HUES6 (cell line): ENCODE results near the gene PLD3.

Experiments
- H3K27ac ChIP-seq: 2 replicates; pipeline ENCODE4 v1.7.0; 2013; ENCODE audit warnings: low read depth, mild to moderate bottlenecking, low read length, inconsistent platforms
- H3K27me3 ChIP-seq: 2 replicates; pipeline ENCODE4 v1.6.1; 2013; ENCODE audit warnings: low read length; ENCODE audit not compliant: control insufficient read depth, insufficient read depth
- H3K36me3 ChIP-seq: 2 replicates; pipeline ENCODE4 v1.6.1; 2013; ENCODE audit warnings: low read length; ENCODE audit not compliant: control insufficient read depth, insufficient read depth
- H3K4me1 ChIP-seq: 2 replicates; pipeline ENCODE4 v1.6.1; 2013; ENCODE audit warnings: low read length; ENCODE audit not compliant: control insufficient read depth, insufficient read depth
- H3K4me3 ChIP-seq: 2 replicates; pipeline ENCODE4 v1.5.1; 2013; ENCODE audit warnings: low read depth, low read length
- H3K9ac ChIP-seq: one replicate; pipeline ENCODE4 v1.6.1; 2013; ENCODE audit warnings: mild to moderate bottlenecking, low read length
- H3K9me3 ChIP-seq: 2 replicates; pipeline ENCODE4 v1.6.1; 2013; ENCODE audit warnings: low read depth, low read length; ENCODE audit not compliant: control insufficient read depth, insufficient read depth

PLD3 gene

GRCh38 chr19:40348961-40349507 lies 539 bp downstream of the PLD3 start:
- no peaks in the 10 kb centered on the region for H3K9me3 ChIP-seq
- no peaks in the 10 kb centered on the region for H3K27me3 ChIP-seq
- peaks cover 3% of the 10 kb centered on the region; the same call in 1 of the 2 replicates for H3K4me1 ChIP-seq
- no peaks in the 10 kb centered on the region for H3K36me3 ChIP-seq
- H3K27ac ChIP-seq, result no peak overlapping the region
- H3K4me3 ChIP-seq, result peak overlapping the region; percentile 98
- H3K9ac ChIP-seq, result peak overlapping the region; percentile 52

GRCh38 chr19:40355975-40356680 lies 7.6 kb downstream of the PLD3 start:
- no peak overlapping the region for H3K4me3 ChIP-seq
- H3K27me3 ChIP-seq, result no peaks in the 10 kb centered on the region
- H3K9ac ChIP-seq, result no peak overlapping the region
- H3K4me1 ChIP-seq, result no peaks in the 10 kb centered on the region
- H3K27ac ChIP-seq, result no peak overlapping the region
- no peaks in the 10 kb centered on the region for H3K9me3 ChIP-seq
- no peaks in the 10 kb centered on the region for H3K36me3 ChIP-seq

- H3K4me3 ChIP-seq, result no peak overlapping the region
- no peaks in the 10 kb centered on the region for H3K9me3 ChIP-seq
- H3K36me3 ChIP-seq, result no peaks in the 10 kb centered on the region
- H3K27ac ChIP-seq, result no peak overlapping the region
- H3K4me1 ChIP-seq, result no peaks in the 10 kb centered on the region
- H3K9ac ChIP-seq, result no peak overlapping the region
- no peaks in the 10 kb centered on the region for H3K27me3 ChIP-seq
Observed at GRCh38 chr19:40356681-40357595, 8.4 kb downstream of the PLD3 start.

- H3K9ac ChIP-seq, result no peak overlapping the region
- no peak overlapping the region for H3K27ac ChIP-seq
- H3K9me3 ChIP-seq, result no peaks in the 10 kb centered on the region
- no peaks in the 10 kb centered on the region for H3K4me1 ChIP-seq
- H3K36me3 ChIP-seq, result no peaks in the 10 kb centered on the region
- H3K4me3 ChIP-seq, result no peak overlapping the region
- no peaks in the 10 kb centered on the region for H3K27me3 ChIP-seq
Observed at GRCh38 chr19:40357640-40358039, 9.1 kb downstream of the PLD3 start.

DNA sequence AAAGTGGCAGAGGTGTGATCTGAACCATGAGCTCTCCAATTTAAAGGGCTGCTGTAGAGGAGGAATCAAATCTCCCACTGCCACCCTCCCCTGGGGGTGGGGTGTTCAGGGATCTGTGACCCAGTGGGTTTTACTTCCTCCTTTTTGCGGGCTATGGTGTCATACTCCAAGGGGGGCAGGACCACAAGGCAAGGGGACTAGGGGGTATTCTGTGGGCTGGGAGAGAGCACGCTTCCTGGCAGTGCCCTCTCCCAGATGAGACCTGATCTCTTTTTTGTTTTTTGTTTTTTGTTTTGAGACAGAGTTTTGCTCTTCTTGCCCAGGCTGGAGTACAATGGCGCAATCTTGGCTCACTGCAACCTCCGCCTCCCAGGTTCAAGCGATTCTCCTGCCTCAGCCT lies 10.3 kb downstream of the PLD3 start:
- H3K4me3 ChIP-seq, result no peak overlapping the region
- no peak overlapping the region for H3K9ac ChIP-seq
- no peak overlapping the region for H3K27ac ChIP-seq

DNA sequence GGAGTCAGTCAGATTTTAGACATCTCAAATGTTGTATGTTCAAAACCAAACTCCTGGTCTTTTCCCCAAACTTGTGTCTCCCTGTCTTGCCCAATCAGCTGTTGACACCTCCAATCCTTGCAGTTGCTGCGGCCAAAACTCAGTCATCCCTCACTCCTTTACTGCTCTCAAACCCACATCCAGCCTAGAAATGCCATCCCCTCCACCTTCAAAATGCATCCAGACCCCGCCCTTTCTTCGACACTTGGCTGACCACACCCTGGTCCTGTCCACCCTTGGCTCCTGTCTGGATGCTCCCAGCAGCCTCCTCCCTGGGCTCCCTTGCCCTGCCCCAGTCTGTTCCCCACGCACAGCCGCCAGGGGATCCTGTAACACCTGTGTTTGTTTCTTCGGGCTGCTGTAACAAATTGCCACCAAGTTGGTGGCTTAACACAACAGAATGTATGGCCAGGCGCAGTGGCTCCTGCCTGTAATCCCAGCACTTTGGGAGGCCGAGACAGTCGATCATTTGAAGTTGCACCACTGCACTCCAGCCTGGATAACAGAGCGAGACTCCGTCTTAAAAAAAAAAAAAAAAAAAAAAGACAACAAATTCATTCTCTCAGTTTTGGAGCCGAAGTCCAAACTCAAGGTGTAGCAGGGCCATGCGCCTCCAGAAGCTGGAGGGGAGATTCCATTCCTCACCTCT lies 11.7 kb downstream of the PLD3 start:
- Histone ChIP-seq H3K9me3 (no peaks in the 10 kb centered on the region), H3K4me3 (no peak overlapping the region), H3K9ac (no peak overlapping the region), H3K4me1 (peaks cover 2% of the 10 kb centered on the region; the same call in 1 of the 2 replicates), H3K27ac (no peak overlapping the region), H3K27me3 (no peaks in the 10 kb centered on the region), H3K36me3 (no peaks in the 10 kb centered on the region)

More for the DNA sequence above, 10.3 kb downstream of the PLD3 start:
- Histone ChIP-seq H3K36me3 (no peaks in the 10 kb centered on the region), H3K27me3 (no peaks in the 10 kb centered on the region), H3K4me1 (no peaks in the 10 kb centered on the region), H3K9me3 (no peaks in the 10 kb centered on the region)

GRCh38 chr19:40360708-40361241 lies 12.3 kb downstream of the PLD3 start:
- Histone ChIP-seq H3K27ac (no peak overlapping the region), H3K9ac (no peak overlapping the region), H3K9me3 (no peaks in the 10 kb centered on the region), H3K27me3 (no peaks in the 10 kb centered on the region), H3K36me3 (no peaks in the 10 kb centered on the region), H3K4me1 (peaks cover 5% of the 10 kb centered on the region; the same call in 1 of the 2 replicates), H3K4me3 (no peak overlapping the region)

- H3K4me1 ChIP-seq, result peaks cover 17% of the 10 kb centered on the region
Observed at GRCh38 chr19:40362160-40362559, 13.7 kb downstream of the PLD3 start.

DNA sequence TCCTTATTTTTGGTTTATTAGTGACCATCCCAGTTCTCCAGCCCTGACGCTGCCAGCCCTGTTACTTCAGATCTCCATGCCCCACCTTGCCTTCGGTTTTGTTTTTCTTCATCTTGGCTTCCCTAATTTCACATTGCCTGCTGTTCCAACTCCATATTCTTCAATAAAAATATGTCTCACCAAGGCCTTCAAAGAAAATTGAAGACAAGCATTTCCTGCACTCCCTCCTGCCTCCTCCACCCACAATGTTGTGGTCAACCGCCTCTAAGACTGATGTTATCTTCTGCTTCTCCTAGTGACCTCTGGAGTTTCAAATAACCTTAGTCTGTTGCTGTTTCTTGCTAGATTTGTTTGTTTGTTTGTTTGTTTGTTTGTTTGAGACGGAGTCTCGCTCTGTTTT lies 14.6 kb downstream of the PLD3 start:
- Histone ChIP-seq H3K27ac (no peak overlapping the region), H3K4me1 (peaks cover 21% of the 10 kb centered on the region), H3K9me3 (no peaks in the 10 kb centered on the region), H3K9ac (no peak overlapping the region), H3K27me3 (no peaks in the 10 kb centered on the region), H3K36me3 (peaks cover 10% of the 10 kb centered on the region), H3K4me3 (no peak overlapping the region)

More at GRCh38 chr19:40362160-40362559, 13.7 kb downstream of the PLD3 start:
- Histone ChIP-seq H3K9ac (no peak overlapping the region), H3K4me3 (no peak overlapping the region), H3K27me3 (no peaks in the 10 kb centered on the region), H3K9me3 (no peaks in the 10 kb centered on the region), H3K27ac (no peak overlapping the region), H3K36me3 (peaks cover 1% of the 10 kb centered on the region)

GRCh38 chr19:40365010-40365409 lies 16.5 kb downstream of the PLD3 start:
- Histone ChIP-seq H3K36me3 (peaks cover 22% of the 10 kb centered on the region), H3K27me3 (no peaks in the 10 kb centered on the region), H3K27ac (no peak overlapping the region), H3K4me3 (peak overlapping the region; percentile 77), H3K9ac (no peak overlapping the region), H3K4me1 (peaks cover 21% of the 10 kb centered on the region), H3K9me3 (no peaks in the 10 kb centered on the region)
